Stimulated activated CD8-positive, alpha-beta memory T cell treated with anti-CD3 and anti-CD28 coated beads, Interleukin-4, amount 100 ng/mL, for 48 hours (primary cell): ENCODE measurements around the gene POU5F2.

Experiments used
- DNase-seq: peaks from one replicate; pipeline ENCODE4 v3.0.0-alpha.2; 2020

POU5F2 gene, protein sequence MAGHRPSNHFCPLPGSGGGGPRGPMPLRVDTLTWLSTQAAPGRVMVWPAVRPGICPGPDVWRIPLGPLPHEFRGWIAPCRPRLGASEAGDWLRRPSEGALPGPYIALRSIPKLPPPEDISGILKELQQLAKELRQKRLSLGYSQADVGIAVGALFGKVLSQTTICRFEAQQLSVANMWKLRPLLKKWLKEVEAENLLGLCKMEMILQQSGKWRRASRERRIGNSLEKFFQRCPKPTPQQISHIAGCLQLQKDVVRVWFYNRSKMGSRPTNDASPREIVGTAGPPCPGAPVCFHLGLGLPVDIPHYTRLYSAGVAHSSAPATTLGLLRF

DNA sequence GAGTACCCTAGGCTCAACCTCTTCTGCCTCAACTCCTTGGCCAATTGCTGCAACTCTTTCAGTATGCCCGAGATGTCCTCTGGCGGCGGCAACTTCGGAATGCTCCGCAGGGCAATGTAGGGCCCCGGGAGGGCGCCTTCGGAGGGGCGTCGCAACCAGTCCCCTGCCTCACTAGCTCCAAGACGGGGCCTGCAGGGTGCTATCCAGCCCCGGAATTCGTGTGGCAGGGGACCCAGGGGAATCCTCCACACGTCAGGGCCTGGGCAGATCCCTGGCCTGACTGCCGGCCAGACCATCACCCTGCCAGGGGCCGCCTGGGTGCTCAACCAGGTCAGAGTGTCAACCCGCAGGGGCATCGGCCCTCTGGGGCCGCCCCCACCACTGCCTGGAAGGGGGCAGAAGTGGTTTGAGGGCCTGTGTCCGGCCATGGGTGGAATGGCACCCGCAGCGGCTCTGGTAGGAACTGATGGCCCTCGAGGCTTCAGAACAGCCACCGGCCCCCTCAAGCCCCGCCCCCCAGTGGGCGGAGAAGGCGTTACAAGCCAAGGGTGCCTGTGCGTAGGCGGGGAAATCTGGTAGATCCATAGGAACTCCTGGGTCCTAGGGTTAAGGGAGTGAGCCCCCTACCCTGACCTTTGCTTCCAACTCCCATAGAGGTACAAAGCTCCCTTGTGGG, at the start of gene POU5F2:
Gene POU5F2 (minus strand): TSS at position 465 of the 676 bp plus-strand sequence. CDS start 37 bp downstream, at position 428.
- DNase-seq: no peak

DNA sequence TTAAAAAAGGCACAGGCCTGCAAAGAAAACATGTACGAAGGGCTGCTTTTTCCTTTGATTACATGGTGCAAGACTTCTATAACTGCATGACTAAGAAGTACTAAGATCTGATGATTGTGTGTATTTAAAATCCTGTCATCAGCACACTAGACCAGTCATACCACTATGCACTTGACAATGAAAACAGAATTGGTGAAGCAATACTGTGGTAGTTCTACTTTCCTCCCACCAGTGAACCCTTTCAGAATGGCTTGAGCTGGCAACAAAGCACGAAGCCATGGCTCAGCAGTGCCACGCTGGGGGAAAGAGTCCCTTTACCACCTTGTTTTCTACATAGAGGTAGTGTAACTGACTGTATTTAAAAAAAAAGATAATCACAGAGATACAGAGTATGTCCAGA, 49.0 kb upstream of the POU5F2 start:
- DNase-seq: no peak

DNA sequence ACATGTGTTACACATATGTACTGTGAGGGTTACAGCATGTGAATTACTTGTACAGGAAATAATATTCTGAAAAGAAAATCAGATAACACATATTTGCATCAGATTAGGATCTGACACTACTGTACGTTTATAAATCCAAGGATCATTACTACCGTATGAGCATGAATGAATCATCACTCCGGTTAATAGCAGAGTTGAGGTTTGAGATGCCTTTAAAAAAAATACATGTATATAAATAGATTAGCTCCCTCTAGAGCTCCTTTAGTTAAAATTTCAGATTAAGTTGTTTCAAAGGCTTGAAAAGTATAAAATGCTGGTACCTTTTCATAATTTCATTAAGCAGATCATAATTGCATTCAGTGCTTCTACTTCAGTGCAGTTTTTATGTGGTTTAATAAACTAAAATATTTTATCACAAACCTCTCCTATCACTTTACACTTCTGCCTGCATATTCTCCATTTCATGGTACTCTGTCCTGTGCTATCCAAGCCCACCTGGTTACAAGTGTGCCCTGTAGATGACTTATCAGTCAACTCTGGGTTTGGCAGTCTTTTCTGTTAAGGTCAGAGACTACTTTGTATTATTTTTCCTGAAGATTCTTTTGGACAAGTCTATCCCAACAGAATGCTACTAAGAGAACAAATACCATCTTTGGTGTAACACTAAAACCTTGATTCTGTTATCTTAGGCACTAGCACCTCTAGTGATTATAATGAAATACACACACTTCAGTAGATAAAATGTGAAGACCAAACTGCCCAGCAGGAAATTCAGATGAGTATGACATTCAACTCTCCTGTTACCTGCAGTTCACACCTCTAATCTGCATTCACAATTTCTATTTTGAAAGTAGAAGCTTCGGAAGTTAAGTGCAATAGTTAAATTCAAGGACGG, 48.0 kb upstream of the POU5F2 start:
- no peak for DNase-seq

DNA sequence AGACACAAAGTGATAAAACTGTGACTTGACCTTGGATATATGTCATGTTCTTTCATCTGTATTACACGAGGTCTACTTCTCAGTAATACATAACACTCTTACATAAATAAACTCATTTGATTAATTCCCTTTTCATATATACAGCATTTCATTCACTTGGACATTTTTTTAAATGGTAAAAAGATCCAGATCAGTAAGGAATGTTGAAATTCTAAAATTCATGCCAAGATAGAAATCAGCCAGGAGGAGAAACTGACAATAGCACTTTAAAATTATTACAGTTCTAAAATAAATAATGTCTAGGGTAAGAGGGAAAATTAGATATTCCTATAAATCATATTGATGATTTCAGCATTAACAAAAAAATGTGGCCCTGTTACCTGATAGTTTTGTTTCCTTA, 46.2 kb upstream of the POU5F2 start:
- DNase-seq: no peak

DNA sequence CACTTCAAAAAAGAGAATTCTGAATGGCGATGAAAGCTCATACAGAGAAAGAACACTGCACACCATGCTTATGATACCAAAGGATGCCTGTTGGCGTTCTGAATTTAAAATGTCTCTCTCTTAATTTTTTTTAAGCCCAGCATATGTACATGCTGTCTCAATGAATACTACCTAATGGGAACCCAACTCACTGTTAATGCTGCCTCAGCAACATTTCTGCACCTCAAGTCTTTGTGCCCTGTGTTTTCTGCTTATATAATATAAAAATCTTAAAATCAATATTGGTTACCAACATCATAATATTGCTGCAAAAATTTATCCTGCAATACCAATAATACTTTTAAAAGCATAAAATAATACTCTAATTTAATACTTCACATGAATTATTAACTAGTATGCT, 44.1 kb upstream of the POU5F2 start:
- DNase-seq: no peak

DNA sequence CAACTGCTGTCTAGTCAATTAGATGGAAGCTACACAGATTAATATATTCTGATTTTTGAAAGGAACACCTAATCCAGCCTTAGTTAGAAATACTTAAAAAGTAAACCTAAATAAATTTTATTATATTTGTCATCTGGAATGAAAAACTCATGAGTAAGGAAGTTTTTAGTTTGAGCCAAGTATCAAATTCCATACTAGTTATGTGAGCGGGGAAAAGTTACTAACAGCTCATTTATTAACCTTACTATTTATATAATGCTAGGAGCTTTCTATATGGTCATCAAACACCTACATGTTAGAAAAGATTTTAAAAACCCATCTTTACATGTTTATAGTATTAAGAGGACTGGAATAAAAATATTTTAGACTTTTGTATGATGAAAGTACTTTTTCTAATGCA, 41.6 kb upstream of the POU5F2 start:
- no peak for DNase-seq

DNA sequence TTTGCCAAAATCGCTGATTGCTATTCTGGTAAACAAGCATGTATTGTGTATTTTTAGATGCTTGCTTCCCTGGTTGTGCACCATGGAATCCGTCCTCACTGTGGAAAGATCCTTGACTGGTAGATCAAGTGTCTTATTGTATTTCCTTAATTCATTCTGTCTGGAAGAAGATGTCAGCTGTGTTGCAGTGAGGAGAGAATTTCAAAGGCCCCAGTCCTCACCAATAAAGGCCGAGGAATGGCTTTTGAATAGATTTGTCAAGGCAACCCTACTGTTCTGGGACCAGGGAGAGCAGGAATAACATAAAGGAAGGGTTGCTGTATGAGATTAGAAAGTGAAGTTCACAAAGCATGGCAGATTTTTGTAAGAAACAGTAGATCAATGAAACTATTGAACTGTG, 36.2 kb upstream of the POU5F2 start:
- no peak for DNase-seq

DNA sequence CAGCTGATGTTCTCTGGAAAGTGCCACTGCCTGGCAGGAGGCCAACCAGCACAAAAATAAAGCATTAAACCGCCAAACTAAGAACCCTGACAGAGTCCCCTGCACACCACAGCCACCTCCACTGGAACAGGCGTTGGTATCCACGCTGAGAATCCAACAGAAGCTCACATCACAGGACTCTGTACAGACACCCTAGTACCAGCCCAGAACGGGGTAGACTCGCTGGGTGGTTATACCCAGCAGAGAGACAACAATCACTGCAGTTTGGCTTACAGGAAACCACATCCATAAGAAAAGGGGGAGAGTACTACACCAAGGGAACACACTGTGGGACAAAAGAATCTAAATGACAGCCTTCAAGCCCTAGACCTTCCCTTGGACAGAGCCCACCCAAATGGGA, 15.0 kb upstream of the POU5F2 start:
- no peak for DNase-seq

DNA sequence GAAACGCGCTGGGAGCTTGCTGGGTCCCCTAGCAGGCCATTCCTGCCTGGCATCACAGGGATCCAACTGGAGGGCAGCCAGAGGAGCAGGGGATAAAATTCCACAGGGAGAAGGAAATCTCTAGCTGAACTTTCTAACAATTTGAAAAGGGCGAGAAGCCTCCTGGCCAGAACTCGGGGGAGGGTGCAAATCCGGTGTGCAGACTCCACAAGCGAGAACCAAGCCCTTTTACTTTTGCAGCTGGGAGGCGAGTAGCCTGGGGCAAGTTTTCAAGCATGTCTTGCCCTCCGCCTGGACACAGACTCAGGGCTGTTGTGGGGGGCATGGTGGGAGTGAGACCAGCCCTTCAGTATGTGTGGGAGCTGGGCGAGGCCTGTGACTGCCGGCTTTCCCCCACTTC, 14.3 kb upstream of the POU5F2 start:
- DNase-seq: no peak

DNA sequence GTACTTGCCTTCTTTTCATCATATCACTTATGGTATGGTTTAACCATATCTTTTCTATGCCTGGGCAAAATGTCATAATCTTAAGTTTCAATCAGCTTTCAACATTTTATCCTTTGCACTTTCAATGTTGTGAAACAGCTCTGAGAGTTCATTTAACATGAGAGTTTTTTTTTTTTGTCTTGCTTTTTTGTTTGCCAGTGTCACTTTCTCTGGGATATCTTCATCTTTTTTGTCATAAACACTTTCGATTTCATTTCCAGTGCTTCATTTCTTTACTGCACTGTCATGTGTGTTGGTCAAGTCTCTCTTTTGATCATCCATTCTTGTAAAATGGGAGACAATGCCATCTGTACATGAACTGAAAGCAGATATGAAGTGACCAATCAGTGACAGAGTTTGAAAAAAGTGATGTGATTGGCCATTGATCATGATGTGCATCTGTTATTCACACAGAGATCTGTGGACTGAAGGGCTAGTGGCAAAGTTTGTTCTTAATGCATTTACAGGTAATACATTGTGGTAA, 7.5 kb upstream of the POU5F2 start:
- DNase-seq: no peak

DNA sequence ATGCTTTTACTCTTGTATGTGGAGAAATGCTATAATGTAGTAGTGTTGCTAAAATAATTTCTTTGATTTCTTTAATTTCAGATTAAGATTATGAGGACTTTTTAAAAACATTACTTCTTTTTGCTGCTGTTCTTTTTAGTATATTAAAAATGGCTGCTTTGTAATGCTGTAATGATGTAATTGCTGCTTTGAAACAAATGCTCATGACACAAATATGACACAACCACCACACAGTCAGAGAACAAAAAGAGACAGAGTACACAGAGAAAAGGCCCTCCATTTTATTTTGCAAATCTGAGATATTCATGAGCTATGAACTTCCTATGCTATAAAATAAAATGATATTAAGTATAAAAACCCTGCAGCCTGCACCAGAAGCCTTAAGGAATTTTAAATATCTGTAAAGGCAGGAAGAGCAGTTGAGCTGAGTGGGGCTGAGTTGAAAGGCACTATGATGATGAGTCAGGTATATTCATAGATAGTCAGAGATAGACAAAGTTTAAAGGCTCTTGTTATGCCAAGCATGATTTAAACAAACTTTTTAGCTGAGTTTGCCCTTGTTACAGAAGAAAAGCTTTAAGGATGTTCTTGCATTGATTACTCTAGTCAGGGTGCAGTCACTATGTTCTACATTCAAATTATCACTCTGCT, 5.1 kb upstream of the POU5F2 start:
- no peak for DNase-seq

DNA sequence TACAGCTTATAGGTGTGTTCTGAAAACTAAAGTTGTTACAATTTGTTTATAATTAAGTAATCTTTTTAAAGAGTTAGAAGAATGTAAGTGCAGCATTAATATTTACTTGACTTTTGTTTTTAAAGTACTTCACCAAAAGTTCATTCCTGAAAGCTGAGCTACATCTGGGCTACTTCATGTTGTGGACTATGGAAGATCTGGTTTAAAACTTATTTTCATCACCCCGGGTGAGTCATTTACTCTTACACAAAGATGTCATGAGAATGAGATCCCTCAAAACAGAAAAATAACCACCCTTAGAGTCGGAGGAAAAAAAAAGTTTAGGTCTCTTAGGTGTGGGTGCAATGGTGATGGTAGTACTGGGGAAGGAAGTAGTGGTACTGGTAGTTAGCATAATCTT, 5.1 kb downstream of the POU5F2 start:
- no peak for DNase-seq

DNA sequence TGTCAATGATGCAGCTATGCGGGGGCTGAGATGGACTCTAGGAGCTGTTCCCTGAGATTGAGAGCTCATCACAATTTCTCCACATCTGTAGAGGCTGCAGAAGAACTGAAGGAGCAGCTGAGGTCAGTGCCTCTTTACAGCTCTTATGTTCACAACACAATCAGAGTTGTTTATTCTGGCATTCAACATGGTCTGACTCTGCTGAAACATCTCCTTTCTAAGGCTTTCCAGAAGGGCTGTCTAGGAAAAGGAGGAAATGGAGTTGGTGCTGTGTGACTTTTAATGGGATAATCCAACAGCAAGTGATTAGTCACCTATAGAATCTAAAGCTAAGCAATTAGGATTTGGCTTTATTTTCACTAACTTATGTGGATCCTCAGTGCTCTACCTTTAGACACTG, 6.0 kb downstream of the POU5F2 start:
- DNase-seq: no peak

DNA sequence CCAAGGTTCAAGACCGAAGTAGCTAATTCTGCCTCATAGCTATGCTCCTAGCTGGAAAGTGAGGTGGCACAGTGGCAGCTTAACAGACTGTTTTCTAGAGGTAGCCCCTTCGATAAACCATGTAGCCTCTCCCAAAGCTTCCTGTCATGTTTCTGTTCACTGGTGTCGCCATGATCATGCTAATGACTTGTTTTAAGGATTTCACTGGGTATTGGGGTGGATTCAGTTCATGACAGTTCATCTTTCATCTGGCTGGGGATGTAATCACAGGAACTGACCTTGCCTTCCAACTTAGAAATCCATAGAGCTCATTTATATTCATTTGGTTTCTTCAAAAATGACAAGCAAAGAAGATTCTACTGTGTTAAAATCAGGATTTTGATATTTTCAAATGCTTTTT, 9.4 kb downstream of the POU5F2 start:
- no peak for DNase-seq

DNA sequence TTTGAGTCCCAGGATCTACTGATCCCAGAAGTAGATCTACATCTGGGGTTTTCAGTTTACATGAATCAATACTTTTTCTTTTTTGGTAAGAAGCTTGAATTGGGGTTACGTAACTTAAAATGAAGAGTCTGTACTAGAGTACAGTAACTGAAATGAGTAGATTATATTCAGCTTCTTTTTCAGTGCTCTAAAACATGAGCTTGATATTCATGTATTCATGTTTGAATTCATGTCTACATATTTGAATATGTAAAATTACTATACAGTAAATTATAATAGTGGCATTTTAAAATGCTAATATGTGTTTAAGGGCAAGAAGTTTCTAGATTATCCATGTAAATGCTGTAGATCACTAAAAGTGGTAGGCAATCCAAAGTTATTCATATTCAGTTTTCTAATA, 14.8 kb downstream of the POU5F2 start:
- no peak for DNase-seq

DNA sequence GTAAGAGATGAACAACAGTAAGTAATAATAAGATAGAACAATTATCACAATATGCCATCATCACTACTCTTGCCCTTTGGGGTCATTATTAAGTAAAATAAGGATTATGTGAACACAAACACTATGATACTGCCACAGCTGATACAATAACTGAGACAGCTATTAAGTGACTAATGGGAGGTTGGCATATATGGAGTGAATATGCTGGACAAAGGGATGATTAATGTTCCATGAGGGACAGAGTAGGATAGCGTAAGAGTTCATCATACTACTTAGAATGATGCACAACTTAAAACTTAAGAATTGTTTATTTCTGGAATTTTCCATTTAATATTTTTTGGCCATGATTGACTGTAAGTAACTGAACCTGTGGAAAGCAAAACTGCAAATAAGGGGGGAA, 16.6 kb downstream of the POU5F2 start:
- DNase-seq: no peak

DNA sequence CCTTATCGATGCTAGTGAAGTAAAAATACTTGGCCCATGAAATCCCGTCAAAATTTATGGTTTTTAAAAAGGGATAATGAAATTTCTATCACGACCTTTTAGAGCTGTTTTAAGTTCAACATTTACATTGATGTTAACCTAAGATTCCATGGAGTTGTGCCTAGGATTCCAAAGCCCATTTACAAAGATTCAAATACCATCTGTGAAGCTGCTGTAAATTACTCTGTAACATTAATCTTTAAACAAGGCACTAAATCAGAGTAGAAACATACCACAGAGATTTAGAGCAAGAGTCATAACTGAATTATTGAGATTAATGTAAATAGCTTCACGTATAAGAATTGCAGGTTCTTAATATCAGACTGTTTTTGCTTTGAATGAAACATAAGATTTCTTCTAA, 17.7 kb downstream of the POU5F2 start:
- no peak for DNase-seq

DNA sequence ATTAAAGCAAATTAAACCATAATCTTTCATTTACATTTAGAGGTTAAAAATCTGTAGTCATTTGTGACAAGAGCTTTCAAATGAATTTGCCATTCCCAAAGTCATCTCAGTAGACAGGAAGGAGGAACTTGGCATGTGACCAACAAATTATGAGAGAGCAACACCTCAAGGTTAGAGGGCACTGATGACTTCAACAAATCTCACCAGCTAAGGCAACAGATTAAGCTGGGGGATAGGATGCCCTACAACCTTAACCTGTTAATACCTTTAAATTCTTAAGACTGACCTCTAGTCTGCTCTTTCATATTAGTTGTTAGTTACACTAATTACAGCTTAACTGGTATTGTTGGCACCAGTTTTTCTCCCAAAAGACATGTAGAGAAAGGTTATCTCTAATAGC, 18.4 kb downstream of the POU5F2 start:
- no peak for DNase-seq

DNA sequence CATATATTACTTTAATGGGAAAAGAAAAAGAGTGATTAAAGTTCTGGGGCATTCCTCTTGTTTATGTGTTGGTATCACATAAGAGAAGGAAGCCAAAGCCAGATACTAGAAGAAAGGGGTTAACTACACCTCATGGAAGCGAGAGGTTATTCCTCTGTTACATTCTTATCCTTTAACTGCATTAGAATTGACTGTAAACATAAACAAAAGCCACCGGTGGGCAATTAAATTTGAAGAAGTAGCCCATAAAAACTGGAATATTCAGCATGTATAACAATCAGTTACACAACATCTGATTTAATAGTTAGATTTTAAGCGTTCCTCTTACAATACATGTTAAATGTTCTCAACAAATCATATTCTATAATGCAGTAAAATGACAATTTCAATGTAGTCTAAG, 18.8 kb downstream of the POU5F2 start:
- no peak for DNase-seq

DNA sequence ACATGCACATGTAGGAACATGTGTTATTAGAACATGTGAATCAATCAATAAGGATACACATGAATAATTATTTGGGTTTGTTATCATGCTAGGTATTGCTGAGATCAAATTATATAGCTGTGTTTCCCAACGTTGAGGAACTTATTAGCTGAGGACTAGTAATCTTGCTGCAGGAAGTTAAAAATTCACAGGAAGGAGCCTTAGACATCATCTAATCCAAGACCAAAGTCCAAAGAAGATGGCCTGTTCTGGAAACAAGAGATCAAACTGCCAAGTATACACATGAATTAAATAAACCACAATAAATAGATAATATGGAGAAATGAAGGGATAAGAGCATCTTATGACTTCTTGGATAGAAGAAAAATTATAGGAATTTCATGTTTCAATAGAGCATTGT, 19.9 kb downstream of the POU5F2 start:
- DNase-seq: no peak

DNA sequence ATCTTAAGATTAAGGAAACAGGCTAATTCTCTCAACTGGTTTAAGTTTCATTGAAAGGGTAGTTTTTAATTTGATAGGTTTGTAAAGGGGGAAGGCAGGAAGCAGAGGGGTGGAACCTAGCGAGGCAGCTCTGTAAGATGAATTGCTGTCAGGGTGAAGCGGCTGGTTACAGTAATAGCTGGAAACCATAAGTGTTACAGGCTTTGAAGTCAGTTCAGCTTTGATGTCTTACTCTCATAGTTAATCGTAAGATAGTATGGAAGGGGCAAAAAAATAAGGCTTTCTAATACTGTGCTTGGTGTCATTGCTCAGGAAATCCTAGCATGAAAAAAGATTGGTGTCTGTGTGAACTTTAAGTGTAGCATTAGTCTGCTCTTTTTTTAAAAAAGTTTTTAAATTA, 20.3 kb downstream of the POU5F2 start:
- no peak for DNase-seq

DNA sequence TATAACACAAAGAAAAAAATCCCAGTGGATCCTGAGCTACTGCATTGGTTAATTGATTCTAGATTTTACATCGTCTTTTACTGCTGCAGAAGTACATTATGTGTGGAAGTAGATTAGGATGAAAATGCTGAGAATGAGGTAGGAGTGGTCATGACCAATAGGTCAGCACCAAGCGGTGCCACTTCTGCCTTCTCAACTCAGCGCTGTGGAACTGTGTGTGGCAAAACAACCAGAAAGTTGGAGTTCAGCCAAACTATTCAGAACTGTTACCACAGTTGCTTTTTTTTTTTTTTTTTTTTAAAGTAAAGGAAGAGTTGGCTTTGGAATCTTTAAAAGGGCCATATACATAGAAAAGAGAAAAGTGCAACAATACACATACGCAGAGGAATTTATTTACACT, 24.2 kb downstream of the POU5F2 start:
- no peak for DNase-seq

DNA sequence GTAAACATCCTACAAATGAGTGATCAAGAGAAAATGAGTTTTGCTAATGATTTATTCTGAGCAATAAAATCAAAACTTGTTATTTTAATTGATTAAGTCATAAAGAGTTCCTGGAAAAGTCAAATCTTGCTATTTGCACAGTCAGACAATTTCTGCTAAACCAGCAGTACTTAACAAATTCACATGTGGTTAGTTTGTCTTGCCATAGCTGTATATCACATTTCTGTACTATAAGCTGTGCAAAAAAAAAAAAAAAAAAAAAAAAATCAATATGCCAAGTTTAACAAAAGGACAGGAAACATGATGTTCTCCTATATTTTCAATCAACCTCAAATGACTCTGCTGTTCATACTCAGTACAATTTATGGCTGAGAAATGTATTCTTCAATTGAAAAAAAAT, 24.9 kb downstream of the POU5F2 start:
- DNase-seq: no peak
